GM10847 (cell line): Measurements from ENCODE around the gene DCN.

Experiments used
- POLR2A ChIP-seq: IDR thresholded peaks from 2 replicates; pipeline ENCODE4 v1.6.1; 2011; ENCODE audit not compliant: insufficient read length; ENCODE audit errors: extremely low read depth

Gene DCN

GRCh38 chr12:91123236-91123916 lies 59.2 kb downstream of the DCN start:
- TF ChIP-seq POLR2A = no peak

- TF ChIP-seq POLR2A = no peak
These were observed 61.8 kb downstream of the DCN start for GRCh38 chr12:91120781-91121180.

GRCh38 chr12:91119089-91119488 lies 63.5 kb downstream of the DCN start:
- TF ChIP-seq POLR2A = no peak

- no peak for TF ChIP-seq POLR2A
These were observed 69.0 kb downstream of the DCN start for GRCh38 chr12:91113621-91114020.

DNA sequence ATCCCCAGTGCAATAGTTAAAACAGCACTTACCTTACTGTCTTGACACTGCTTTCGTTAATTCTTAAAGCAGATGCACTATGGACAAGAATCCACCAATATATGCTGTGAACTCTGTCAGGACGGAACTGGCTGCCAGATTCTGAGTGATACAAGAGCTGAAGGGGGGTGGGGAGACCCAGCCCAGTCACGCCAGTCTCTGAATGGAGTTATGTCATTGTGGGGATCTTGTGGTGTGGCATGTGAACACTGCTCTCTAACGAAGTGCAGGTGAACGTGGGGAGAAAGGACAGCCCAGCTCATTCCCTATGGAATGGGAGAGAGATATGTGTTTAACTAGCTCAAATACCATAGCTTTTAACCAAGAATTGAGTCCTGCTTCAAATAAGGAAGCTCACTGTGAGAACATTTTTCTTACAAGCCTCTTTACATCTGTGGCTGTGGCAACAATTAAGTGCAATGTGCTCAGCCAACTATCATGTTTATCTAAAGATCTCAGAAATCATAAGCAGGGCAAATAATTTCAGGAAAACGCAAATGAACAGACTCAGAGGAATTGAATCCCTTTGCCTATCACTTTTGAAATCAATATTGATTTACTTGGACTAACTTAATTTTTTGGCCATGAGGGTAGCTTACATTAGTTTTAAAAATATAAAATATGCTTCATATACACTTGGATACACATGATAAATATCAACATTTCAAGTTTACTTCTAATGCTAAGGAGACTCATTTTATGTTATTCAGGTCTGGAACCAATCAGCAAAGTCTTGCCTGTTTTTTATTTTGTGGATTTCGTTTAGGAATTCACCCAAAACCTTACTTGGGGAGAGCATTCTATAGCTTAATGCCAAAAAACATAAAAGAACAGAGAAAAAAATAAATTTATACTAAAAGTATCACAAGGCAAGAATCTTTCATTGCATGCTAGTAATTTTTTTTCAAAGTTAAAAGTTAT lies 71.0 kb downstream of the DCN start, which contains the start of gene LUM:
Gene LUM, minus strand, starts transcription at position 129 of the 960 bp plus-strand sequence. CDS start 2,515 bp downstream, outside the sequence.
- TF ChIP-seq POLR2A = no peak

GRCh38 chr12:91110311-91110924 lies 72.2 kb downstream of the DCN start:
- no peak for TF ChIP-seq POLR2A

- no peak for TF ChIP-seq POLR2A
These were observed 72.9 kb downstream of the DCN start for GRCh38 chr12:91109581-91110310.

DNA sequence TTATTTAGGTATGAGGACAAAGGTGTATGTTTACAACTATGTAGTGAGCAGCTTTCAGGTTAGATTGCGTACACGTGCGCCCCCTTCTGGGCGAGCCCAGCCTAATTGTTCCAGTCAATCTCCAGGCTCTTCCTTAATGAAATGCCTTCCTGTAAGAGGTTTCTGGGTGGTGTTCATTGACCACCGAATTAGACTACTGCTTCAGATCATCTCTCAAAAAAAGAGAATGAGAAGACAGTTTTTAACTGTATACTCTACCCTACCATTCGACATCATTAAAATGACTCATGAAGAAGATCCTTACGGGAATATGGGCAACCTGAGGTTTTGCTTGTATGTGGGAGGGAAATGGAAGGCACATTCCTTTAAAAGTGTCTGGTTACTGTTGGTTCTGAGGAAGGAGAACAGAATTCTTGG lies 73.5 kb downstream of the DCN start:
- TF ChIP-seq POLR2A = no peak

- no peak for TF ChIP-seq POLR2A
These were observed 74.3 kb downstream of the DCN start for GRCh38 chr12:91108196-91108755.

DNA sequence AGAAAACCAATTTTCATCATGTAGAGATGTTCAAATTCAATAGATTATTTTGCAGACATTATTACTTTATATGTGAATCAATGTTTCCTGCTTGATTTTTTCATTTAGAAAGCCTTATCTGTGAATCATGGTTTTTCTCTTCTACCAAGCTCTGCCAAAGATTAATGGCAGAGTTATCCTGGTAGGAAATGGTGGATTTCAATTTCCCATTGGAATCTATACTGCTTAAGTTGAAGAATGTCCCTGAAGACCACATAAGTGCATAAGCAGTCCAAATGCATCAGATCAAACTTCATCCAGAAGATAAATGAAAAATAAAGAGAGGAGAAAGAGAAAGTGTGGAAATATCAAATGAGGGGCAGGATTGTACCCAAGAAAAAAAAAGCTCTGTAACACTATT lies 76.3 kb downstream of the DCN start:
- TF ChIP-seq POLR2A = no peak

- TF ChIP-seq POLR2A = no peak
These were observed 76.8 kb downstream of the DCN start for GRCh38 chr12:91105807-91106206.

DNA sequence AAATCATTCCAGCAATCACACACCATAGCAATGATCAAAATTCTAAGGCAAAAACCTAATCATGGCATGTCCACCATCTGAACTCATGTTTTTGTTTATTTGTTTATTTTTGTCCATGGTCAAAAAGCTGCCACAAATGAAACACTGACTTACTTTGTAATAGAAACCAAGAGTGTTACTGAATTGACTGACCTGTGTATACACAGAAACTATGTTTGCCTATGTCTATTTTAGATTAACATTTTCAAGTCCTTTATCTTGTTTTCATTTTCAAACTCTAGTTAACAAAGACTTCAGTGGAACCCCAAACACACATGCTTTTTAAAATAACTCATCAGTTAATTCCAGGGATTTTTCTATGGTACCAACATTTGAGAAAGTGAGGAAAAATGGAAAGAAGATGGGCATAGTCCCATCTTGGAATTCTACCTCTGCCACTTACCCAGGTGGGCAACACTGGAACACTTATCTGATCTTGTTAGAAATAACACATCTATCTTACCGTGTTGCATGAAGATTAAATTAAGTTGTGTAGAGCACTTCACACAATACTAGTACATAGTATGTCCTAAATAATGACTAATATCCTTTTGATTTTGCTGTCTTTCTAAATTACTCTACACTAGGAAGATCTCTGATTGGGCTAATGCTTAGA lies 77.7 kb downstream of the DCN start:
- TF ChIP-seq POLR2A = no peak

DNA sequence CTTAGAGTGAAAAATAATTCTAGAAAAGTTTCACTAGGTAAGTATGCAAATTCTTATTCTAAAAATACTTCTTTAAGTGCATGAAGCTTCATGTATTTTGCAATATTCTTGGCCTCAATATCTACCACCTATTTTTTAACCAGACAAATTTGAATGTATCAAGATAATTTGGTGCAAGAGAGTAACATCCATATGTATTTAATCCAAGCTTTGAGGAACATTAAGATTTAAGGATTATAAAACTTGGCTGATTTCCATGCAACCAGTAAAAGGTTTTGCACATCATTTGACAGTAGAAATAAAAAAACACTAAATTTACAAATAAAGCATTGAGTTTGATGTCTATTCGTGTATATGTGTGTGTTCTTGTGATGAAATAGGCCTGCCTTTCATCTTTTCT lies 79.0 kb downstream of the DCN start:
- TF ChIP-seq POLR2A = no peak

DNA sequence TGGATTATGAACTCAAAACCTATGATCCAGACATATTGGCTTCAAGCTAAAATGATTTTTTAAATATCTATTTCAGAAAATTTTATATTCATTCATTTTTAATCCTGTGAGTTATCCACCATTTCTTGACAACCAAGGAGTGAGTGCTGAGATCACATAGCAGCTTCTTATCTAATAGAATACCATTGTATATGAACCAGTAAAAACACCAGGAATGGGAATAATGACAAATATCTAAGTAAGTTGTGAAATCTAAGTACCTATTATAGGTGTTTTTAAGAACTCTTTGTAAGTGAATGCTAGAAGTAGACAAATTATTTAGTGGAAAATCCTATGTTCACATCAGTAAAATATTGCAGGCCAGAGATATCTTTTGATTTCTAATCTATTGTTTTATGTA lies 79.5 kb downstream of the DCN start:
- TF ChIP-seq POLR2A = no peak
